ENCODE results near the gene DLEC1.
"Not testable (repeated sequence)": the region's sequence is repeated elsewhere in the genome, so short reads cannot be mapped to it uniquely, and the experiment has no call there.

Gene DLEC1

GRCh38 chr3:38139652-38140051 lies 100.6 kb downstream of the DLEC1 start:
- no peak for DNase-seq

GRCh38 chr3:38140326-38141172 lies 101.5 kb downstream of the DLEC1 start:
- DNase-seq = no peak

DNA sequence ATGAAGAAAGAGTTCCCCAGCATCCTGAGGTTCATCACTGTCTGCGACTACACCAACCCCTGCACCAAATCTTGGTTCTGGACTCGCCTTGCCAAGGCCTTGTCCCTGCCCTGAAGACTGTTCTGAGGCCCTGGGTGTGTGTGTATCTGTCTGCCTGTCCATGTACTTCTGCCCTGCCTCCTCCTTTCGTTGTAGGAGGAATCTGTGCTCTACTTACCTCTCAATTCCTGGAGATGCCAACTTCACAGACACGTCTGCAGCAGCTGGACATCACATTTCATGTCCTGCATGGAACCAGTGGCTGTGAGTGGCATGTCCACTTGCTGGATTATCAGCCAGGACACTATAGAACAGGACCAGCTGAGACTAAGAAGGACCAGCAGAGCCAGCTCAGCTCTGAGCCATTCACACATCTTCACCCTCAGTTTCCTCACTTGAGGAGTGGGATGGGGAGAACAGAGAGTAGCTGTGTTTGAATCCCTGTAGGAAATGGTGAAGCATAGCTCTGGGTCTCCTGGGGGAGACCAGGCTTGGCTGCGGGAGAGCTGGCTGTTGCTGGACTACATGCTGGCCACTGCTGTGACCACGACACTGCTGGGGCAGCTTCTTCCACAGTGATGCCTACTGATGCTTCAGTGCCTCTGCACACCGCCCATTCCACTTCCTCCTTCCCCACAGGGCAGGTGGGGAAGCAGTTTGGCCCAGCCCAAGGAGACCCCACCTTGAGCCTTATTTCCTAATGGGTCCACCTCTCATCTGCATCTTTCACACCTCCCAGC lies 102.4 kb downstream of the DLEC1 start:
- DNase-seq = no peak

GRCh38 chr3:38141952-38142273 lies 102.9 kb downstream of the DLEC1 start:
- no peak for DNase-seq

DNA sequence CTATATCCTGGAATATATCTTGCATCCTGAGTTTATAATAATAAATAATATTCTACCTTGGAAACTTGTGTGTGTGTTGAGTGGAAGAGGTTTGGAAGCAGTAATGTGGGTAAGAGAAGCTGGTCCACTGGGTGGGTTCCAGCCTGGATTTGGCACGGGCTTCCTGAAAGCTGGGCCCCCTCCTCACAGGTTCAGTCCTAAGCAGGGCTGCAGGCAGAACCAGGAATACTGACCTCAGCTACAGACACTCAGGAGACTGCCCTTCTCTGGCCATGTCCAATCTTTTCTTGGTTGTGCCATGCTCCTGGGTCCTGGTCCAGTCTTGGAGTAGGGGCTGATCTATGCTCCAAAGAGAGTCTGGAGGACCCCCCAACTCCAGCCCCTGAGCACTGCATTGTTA lies 104.0 kb downstream of the DLEC1 start:
- DNase-seq = no peak

- DNase-seq = no peak
Measured at GRCh38 chr3:38143511-38143910, 104.5 kb downstream of the DLEC1 start.

GRCh38 chr3:38146504-38146903 lies 107.5 kb downstream of the DLEC1 start:
- no peak for DNase-seq

DNA sequence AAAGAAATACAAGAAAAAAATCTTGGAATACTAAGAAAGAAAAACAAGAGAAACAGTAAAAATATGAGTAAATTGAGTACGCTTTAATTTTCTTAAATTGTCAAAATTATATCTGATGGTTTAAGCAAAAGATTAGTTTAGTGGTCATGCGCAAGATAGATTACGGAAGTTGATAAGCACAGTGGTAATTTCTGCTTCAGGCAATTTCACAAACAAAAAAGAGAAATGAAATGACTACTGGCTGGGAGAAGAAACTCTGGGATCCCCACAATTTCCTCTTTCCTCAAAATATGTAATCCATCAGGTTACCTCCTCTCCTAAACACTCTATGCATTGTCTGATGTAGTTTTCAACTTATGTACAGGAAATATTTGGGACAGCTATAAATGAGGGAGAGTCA lies 108.4 kb downstream of the DLEC1 start:
- DNase-seq = no peak

DNA sequence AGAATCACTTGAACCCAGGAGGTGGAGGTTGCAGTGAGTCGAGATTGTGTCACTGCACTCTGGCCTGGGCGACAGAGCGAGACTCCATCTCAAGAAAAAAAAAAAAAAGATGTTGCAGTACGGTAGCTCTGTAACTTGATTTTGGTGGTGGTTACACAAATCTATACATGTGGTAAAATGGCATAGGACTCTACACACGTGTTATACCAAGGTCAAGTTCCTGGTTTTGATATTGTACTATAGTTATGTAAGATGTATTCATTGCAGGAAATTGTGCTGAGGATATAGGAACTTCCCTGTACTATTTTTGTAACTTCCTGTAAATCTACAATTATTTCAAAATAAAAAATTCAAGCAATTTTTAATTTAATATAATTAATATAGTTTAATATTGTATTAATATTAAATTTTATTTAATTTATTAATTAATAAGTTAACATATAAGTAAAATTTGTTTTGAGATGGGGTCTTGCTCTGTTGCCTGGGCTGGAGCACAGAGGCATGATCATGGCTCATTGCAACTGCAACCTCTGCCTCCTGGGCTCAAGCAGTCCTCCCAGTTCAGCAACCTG lies 109.4 kb downstream of the DLEC1 start:
- no peak for DNase-seq

DNA sequence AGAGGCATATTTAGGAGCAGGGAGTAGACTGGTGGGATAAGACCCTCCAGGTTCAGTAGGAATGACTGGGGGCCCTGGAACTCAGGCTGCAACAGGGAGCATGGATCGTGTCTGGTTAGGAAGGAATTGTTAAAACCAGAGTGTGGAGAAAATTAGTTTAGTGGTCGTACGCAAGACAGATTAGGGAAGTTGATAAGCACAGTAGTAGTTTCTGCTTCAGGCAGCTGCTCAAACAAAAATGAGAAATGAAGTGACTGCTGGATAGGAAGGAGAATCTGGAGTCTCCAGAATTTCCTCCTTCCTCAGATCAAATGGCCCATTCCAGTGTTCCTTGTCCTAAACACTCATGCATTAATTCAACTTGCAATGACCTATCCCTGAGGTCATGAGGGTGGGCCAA lies 110.7 kb downstream of the DLEC1 start:
- no peak for DNase-seq

DNA sequence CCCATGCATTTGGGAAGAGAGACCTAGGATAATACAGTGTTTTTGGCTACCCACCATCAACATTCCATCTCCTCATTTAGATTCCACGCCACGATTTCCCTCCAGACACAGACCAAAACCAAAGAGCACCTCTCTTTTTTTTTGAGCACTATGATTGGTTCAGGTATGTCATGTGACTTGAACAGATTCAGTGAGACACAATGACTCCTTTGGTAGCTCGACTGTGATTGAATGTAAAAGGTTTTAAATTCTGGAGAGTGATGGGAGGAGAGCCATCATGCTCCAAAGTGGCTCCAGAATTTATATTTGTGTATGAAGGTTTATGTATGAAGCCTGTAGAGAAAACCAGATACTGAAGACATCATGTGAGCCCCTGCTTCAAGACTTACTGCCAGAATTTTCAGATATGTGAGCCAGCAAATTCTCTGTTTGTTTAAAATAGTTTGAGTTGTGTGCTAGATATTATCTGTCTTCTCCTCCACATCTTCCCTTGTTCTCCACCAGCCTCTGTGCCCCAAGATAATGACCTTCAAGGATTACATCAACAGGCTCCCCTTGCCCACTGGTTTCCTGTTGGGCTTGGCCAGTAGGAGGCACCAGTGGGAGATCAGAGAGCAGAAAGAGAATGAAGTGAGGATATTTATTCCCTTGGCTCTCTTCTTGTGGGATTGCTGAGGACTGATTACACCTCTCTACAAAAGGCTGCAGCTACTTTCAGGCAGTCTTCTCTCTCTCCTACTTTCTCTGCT lies 111.9 kb downstream of the DLEC1 start:
- no peak for DNase-seq

DNA sequence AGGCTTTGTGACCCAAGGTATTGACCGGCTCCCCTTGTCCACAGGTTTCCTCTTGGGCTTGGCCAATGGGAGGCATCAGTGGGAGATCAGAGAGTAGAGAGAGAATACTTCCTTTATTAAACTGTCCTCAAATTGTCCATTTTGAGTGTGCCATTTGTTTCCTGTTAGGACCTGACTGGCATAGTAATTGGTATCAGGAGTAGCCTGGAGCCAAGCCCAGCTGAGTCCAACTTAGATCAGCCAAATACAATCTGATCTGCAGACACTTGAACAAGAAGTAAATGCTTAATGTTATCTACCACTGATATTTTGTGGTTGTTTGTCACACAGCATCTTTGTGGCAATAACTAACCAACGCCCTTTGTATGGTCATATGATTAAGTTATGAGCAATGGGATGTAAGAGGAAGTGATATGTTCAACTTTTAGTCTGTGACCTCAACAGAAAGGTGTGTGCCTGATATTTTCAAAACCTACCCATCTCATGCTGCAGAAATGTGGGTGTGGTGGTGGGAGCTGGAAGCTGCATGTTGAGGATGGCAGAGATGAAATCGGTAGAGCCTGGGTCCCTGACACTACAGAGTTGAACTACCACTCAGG lies 112.8 kb downstream of the DLEC1 start:
- DNase-seq = no peak

- DNase-seq = no peak
Measured at GRCh38 chr3:38152609-38153008, 113.6 kb downstream of the DLEC1 start.

GRCh38 chr3:38153221-38153620 lies 114.2 kb downstream of the DLEC1 start:
- DNase-seq = no peak

- DNase-seq = no peak
Measured at GRCh38 chr3:38154033-38154494, 115.1 kb downstream of the DLEC1 start.

DNA sequence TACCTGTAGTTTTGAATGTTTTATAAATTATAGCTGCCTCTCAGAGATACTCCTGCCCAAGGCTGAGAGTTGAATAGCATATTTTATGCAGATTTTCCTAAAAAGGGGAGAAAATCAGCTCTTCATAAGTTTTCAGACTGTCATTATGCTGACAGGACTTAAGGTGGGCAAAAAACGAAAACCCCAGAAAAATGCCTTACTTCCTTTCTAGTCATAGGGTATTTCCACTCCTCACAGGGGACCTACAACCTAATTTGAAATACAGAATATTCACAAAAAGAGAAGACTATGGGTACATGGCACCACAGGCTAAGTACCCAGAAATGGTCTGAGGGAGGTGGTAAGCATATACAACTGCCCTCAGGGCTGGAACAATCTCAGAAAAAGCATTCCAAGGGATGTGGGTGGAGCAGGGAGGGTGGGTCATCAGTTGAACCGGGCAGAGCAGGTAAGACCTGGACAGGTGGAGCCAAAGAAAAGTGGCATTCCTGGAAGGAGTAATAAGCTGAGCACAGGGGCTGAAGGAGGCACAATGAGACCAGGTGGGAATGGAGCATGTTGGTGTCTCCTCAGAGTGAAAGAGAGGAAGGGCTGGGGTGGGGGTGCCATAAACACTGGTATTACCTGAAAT lies 115.7 kb downstream of the DLEC1 start:
- no peak for DNase-seq

GRCh38 chr3:38155825-38156224 lies 116.8 kb downstream of the DLEC1 start:
- no peak for DNase-seq

DNA sequence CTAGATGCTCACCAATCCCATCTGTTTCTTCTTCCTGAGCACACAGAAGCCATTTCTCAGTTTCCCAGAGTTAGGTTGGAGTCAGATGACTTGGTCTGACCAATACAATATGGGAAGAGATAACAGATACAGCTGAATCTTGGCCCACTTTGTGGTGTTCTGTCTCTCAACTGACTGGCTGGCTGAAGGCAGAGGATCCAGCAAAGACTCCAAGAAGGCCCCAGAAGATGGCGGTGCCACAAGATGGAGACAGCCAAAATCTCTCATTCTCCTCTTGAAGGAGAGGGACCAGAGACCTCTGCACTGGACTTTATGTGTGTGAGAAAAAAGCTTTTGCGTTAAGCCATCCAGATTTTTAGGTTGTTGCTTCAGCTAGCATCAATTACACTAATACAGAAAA lies 118.1 kb downstream of the DLEC1 start:
- no peak for DNase-seq

DNA sequence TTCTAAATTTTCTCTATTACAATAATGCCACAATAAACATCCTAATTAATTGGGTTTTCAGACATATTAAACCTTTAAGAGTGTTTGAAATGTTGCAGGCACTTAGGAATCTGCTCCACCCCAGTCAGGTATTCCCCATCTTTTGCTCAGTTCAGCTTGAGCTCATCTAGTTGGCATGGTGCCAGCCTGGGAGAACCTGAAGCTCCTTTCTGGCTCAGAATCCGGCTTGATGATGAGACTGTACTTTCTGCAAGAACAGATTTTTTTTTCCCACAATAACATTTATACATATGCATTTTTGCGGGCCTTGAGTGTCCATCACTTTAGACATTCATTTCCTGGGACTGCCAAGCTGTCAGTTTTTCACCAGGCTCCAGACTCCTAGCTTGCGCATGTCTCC lies 118.6 kb downstream of the DLEC1 start:
- no peak for DNase-seq

- DNase-seq = no peak
Measured at GRCh38 chr3:38158472-38158871, 119.5 kb downstream of the DLEC1 start.

GRCh38 chr3:38160704-38161103 lies 121.7 kb downstream of the DLEC1 start:
- not testable (repeated sequence) for DNase-seq

- DNase-seq = peak in 1 of 6 experiments; percentile 6
Measured at GRCh38 chr3:38163117-38163840, 124.3 kb downstream of the DLEC1 start.

Measured in stimulated activated naive CD4-positive, alpha-beta T cell (primary cell).